ENCODE measurements around the gene ZNF771. TPM values are rescaled to one million over a fixed set of nuclear protein-coding genes. Genes with fewer than 3 reads are reported as not detected.

Gene ZNF771
- total RNA-seq, 2 experiments from 2014 or later, result 5.4 to 5.7 TPM

GRCh38 chr16:30377050-30377811 lies 30.2 kb upstream of the ZNF771 start:
- no peaks in the 10 kb centered on the region for H3K27me3 Mint-ChIP-seq
- H3K9me3 Mint-ChIP-seq, result no peaks in the 10 kb centered on the region
- DNase-seq, result no peak
- intact Hi-C loops (cut with micrococcal nuclease), result loop anchor here (10.0 kb wide), 2 partner anchors 548 to 552 kb away; partner anchors contain the start of genes FBXL19 and MVP
- H3K4me1 Mint-ChIP-seq (ENCODE audit: low read depth), result peaks cover 36% of the 10 kb centered on the region
- CTCF ChIA-PET, result no interaction called here
- peaks cover 27% of the 10 kb centered on the region for H3K36me3 Mint-ChIP-seq
- POLR2A ChIA-PET, result interaction anchor here (1.1 to 1.6 kb wide), 3 partner anchors 10 to 30 kb away, joined by 4 to 6 read pairs (median 5); partner anchors contain the start of gene ZNF771
- H3K27ac Mint-ChIP-seq, result peak overlapping the region; percentile 96
- peak overlapping the region; percentile 99 for H3K4me3 Mint-ChIP-seq

- peak; percentile 91 for DNase-seq
- Mint-ChIP-seq H3K36me3 (peaks cover 27% of the 10 kb centered on the region), H3K27ac (peak overlapping the region; percentile 96), H3K4me1 (ENCODE audit: low read depth) (peaks cover 39% of the 10 kb centered on the region), H3K9me3 (no peaks in the 10 kb centered on the region), H3K4me3 (peak overlapping the region; percentile 99), H3K27me3 (no peaks in the 10 kb centered on the region)
- CTCF ChIA-PET, result no interaction called here
- intact Hi-C loops (cut with micrococcal nuclease), result loop anchor here (1.0 to 10.0 kb wide), 5 partner anchors 8 to 553 kb away; partner anchors contain the start of genes FBXL19, MVP, TBC1D10B and YPEL3
- POLR2A ChIA-PET, result interaction anchor here (0.6 to 1.6 kb wide), 4 partner anchors 11 to 651 kb away, joined by 3 to 6 read pairs (median 4); partner anchors contain the start of gene ZNF771
These were observed 29.6 kb upstream of the ZNF771 start for GRCh38 chr16:30377812-30378235.

GRCh38 chr16:30378236-30379157 lies 28.9 kb upstream of the ZNF771 start:
- Mint-ChIP-seq H3K9me3 (no peaks in the 10 kb centered on the region), H3K36me3 (peaks cover 27% of the 10 kb centered on the region), H3K27me3 (no peaks in the 10 kb centered on the region), H3K4me1 (ENCODE audit: low read depth) (peaks cover 44% of the 10 kb centered on the region), H3K27ac (peak overlapping the region; percentile 96), H3K4me3 (peak overlapping the region; percentile 99)
- ChIA-PET CTCF (no interaction called here), POLR2A (interaction anchor here (0.6 to 1.6 kb wide), 4 partner anchors 11 to 652 kb away, joined by 3 to 6 read pairs (median 4); partner anchors contain the start of gene ZNF771)
- intact Hi-C loops (cut with micrococcal nuclease), result loop anchor here (1.0 to 10.0 kb wide), 5 partner anchors 8 to 554 kb away; partner anchors contain the start of genes FBXL19, MVP, TBC1D10B and YPEL3
- DNase-seq, result peak; percentile 100

- peaks cover 48% of the 10 kb centered on the region for H3K4me1 Mint-ChIP-seq (ENCODE audit: low read depth)
- intact Hi-C loops (cut with micrococcal nuclease), result loop anchor here (10.0 kb wide), 2 partner anchors 546 to 554 kb away; partner anchors contain the start of genes FBXL19 and MVP
- peaks cover 27% of the 10 kb centered on the region for H3K36me3 Mint-ChIP-seq
- CTCF ChIA-PET, result interaction anchor here (1.0 kb wide), 1 partner anchor 29 kb away, joined by 3 read pairs; the partner anchor contains the start of gene ZNF771
- no peaks in the 10 kb centered on the region for H3K27me3 Mint-ChIP-seq
- POLR2A ChIA-PET, result interaction anchor here (0.8 kb wide), 1 partner anchor 8 kb away, joined by 4 read pairs; no protein-coding TSS in a partner anchor
- no peak for DNase-seq
- peak overlapping the region; percentile 99 for H3K4me3 Mint-ChIP-seq
- H3K27ac Mint-ChIP-seq, result peak overlapping the region; percentile 96
- H3K9me3 Mint-ChIP-seq, result no peaks in the 10 kb centered on the region
These were observed 28.1 kb upstream of the ZNF771 start for GRCh38 chr16:30379158-30379783.

GRCh38 chr16:30380072-30380802 lies 27.2 kb upstream of the ZNF771 start:
- Mint-ChIP-seq H3K36me3 (peaks cover 27% of the 10 kb centered on the region), H3K9me3 (no peaks in the 10 kb centered on the region), H3K27me3 (no peaks in the 10 kb centered on the region), H3K4me1 (ENCODE audit: low read depth) (peaks cover 49% of the 10 kb centered on the region), H3K4me3 (peak overlapping the region; percentile 99), H3K27ac (peak overlapping the region; percentile 95)
- DNase-seq, result no peak
- intact Hi-C loops (cut with micrococcal nuclease), result loop anchor here (2.0 kb wide), 1 partner anchor 15 kb away; the partner anchor contains the start of gene ZNF48
- ChIA-PET CTCF (interaction anchor here (1.0 to 4.4 kb wide), 4 partner anchors 13 to 29 kb away, joined by 3 to 24 read pairs (median 13); partner anchors contain the start of genes ZNF48 and ZNF771), POLR2A (interaction anchor here (0.8 to 0.9 kb wide), 2 partner anchors 9 to 16 kb away, joined by 3 to 4 read pairs; no protein-coding TSS in a partner anchor)

- Mint-ChIP-seq H3K27me3 (no peaks in the 10 kb centered on the region), H3K4me3 (peak overlapping the region; percentile 95), H3K36me3 (peaks cover 27% of the 10 kb centered on the region), H3K9me3 (no peaks in the 10 kb centered on the region), H3K4me1 (ENCODE audit: low read depth) (peaks cover 49% of the 10 kb centered on the region), H3K27ac (peak overlapping the region; percentile 95)
- intact Hi-C loops (cut with micrococcal nuclease), result loop anchor here (2.0 kb wide), 1 partner anchor 14 kb away; the partner anchor contains the start of gene ZNF48
- ChIA-PET POLR2A (interaction anchor here (0.9 kb wide), 1 partner anchor 15 kb away, joined by 3 read pairs; no protein-coding TSS in a partner anchor), CTCF (interaction anchor here (0.9 to 4.4 kb wide), 4 partner anchors 12 to 49 kb away, joined by 3 to 24 read pairs (median 13); partner anchors contain the start of genes DCTPP1 and ZNF48)
- no peak for DNase-seq
These were observed 26.6 kb upstream of the ZNF771 start for GRCh38 chr16:30380803-30381208.

- Mint-ChIP-seq H3K27me3 (no peaks in the 10 kb centered on the region), H3K4me1 (ENCODE audit: low read depth) (peaks cover 49% of the 10 kb centered on the region), H3K27ac (peak overlapping the region; percentile 95), H3K9me3 (no peaks in the 10 kb centered on the region), H3K4me3 (peak overlapping the region; percentile 95), H3K36me3 (peaks cover 27% of the 10 kb centered on the region)
- peak; percentile 72 for DNase-seq
- CTCF ChIA-PET, result interaction anchor here (0.9 to 4.4 kb wide), 6 partner anchors 11 to 248 kb away, joined by 3 to 24 read pairs (median 6); partner anchors contain the start of genes DCTPP1, ZNF48 and ZNF771
- POLR2A ChIA-PET, result interaction anchor here (0.9 to 2.5 kb wide), 5 partner anchors 11 to 30 kb away, joined by 3 to 20 read pairs (median 16); partner anchors contain the start of genes TBC1D10B, ZNF48 and ZNF771
- intact Hi-C loops (cut with micrococcal nuclease), result loop anchor here (2.0 kb wide), 2 partner anchors 13 to 317 kb away; partner anchors contain the start of genes ALDOA and ZNF48
These were observed 25.9 kb upstream of the ZNF771 start for GRCh38 chr16:30381291-30382041.

- CTCF ChIA-PET, result interaction anchor here (0.9 to 4.4 kb wide), 9 partner anchors 10 to 258 kb away, joined by 3 to 24 read pairs (median 7); partner anchors contain the start of genes DCTPP1, TBC1D10B, ZNF48 and ZNF771
- H3K36me3 Mint-ChIP-seq, result peaks cover 27% of the 10 kb centered on the region
- no peaks in the 10 kb centered on the region for H3K27me3 Mint-ChIP-seq
- peak within 1 kb of the TSS; percentile 95 for H3K27ac Mint-ChIP-seq
- DNase-seq, result peak; percentile 90
- no peaks in the 10 kb centered on the region for H3K9me3 Mint-ChIP-seq
- POLR2A ChIA-PET, result interaction anchor here (0.8 to 2.5 kb wide), 12 partner anchors 10 to 48 kb away, joined by 3 to 20 read pairs (median 4); partner anchors contain the start of genes CD2BP2, DCTPP1, TBC1D10B and ZNF48
- intact Hi-C loops (cut with micrococcal nuclease), result loop anchor here (2.0 kb wide), 1 partner anchor 317 kb away; the partner anchor contains the start of gene ALDOA
- H3K4me1 Mint-ChIP-seq (ENCODE audit: low read depth), result peaks cover 44% of the 10 kb centered on the region
- peak within 1 kb of the TSS; percentile 95 for H3K4me3 Mint-ChIP-seq
These were observed 25.1 kb upstream of the ZNF771 start, which contains the start of gene SEPTIN1 for GRCh38 chr16:30382111-30382881. Gene SEPTIN1, minus strand, starts transcription at chr16:30382561. Its CDS starts 19 bp downstream, at chr16:30382542.

GRCh38 chr16:30383521-30383920 lies 23.9 kb upstream of the ZNF771 start:
- H3K27me3 Mint-ChIP-seq, result no peaks in the 10 kb centered on the region
- no peaks in the 10 kb centered on the region for H3K9me3 Mint-ChIP-seq
- peaks cover 39% of the 10 kb centered on the region for H3K4me1 Mint-ChIP-seq (ENCODE audit: low read depth)
- no peak for DNase-seq
- peak overlapping the region; percentile 95 for H3K27ac Mint-ChIP-seq
- CTCF ChIA-PET, result interaction anchor here (0.9 to 4.4 kb wide), 7 partner anchors 9 to 259 kb away, joined by 3 to 24 read pairs (median 12); partner anchors contain the start of genes DCTPP1, TBC1D10B, ZNF48 and ZNF771
- intact Hi-C loops (cut with micrococcal nuclease), result loop anchor here (2.0 kb wide), 1 partner anchor 319 kb away; the partner anchor contains the start of gene ALDOA
- H3K36me3 Mint-ChIP-seq, result peaks cover 23% of the 10 kb centered on the region
- H3K4me3 Mint-ChIP-seq, result peak overlapping the region; percentile 95
- POLR2A ChIA-PET, result interaction anchor here (0.6 to 2.5 kb wide), 6 partner anchors 9 to 629 kb away, joined by 3 to 20 read pairs (median 14); partner anchors contain the start of genes TBC1D10B, ZNF48 and ZNF771

Data from activated CD4-positive, alpha-beta memory T cell treated with anti-CD3 and anti-CD28 coated beads for 36 hours (primary cell).